ENCODE results near the gene PKDCC. TPM values are rescaled to one million over a fixed set of nuclear protein-coding genes. Genes with fewer than 3 reads are reported as not detected.

PKDCC gene
- total and polyA plus RNA-seq, 2 experiments from 2014 or later = 1.2 to 9.9 TPM

DNA sequence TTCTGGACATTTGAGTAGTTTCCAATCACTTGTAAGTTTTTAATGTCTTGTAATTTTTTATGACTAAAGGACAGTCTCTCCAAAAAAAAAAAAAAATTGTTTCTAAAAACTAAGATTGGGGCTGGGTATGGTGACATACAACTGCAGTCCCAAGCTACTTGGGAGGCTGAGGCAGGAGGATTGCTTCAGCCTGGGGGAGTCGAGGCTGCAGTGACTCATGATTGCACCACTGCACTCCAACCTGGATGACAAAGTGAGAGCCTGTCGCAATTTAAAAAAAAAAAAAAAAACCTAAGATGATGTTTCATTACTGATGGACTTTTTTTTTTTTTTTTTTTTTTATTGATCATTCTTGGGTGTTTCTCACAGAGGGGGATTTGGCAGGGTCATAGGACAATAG is 34.4 kb upstream of the PKDCC start:
- peaks cover 14% of the 10 kb centered on the region for H3K4me1 ChIP-seq (ENCODE audit: insufficient read depth)

DNA sequence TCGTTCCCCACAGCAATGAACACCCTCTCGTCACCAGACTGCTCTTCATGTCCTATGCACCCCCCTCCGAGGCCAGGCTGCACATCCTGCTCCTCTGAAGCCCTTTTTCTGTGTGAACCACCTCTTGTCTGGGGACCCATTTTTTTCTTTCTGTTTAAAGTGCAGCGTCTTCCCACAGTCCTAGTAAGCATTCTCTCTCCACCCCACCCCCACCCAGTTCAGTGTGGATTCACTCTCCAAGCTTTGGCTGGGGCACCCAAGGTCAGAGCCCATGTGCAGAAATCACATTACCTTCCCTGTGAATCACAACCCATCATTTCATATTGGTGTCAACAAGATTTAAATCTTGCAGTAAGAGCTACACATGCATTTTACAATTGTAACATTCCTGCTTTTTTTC is 26.4 kb upstream of the PKDCC start:
- Histone ChIP-seq H3K27me3 (replicated peaks; ENCODE audit: insufficient read depth) (no peaks in the 10 kb centered on the region; the same call in 1 of the 2 replicates), H2AFZ (no peak overlapping the region), H3K4me1 (ENCODE audit: insufficient read depth) (peaks cover 7% of the 10 kb centered on the region; the same call in 1 of the 2 replicates), H3K4me3 (no peak overlapping the region), H3K27ac (no peak overlapping the region), H3K9me2 (ENCODE audit: insufficient read depth) (no peaks in the 10 kb centered on the region), H3K4me2 (ENCODE audit: unreplicated experiment) (no peak overlapping the region), H3K9me3 (ENCODE audit: low read depth) (no peaks in the 10 kb centered on the region), H3K79me2 (ENCODE audit: insufficient read depth) (no peaks in the 10 kb centered on the region), H4K20me1 (ENCODE audit: insufficient read depth) (no peaks in the 10 kb centered on the region), H3K36me3 (ENCODE audit: low read depth) (no peaks in the 10 kb centered on the region), H3K9ac (no peak overlapping the region), H3F3A (ENCODE audit: insufficient read depth) (no peaks in the 10 kb centered on the region)
- TF ChIP-seq EZH2phosphoT487 (IDR thresholded peaks at IDR 0.05; ENCODE audit: insufficient read depth, low read depth) = no peak
- no peak for TF ChIP-seq EZH2 (IDR thresholded peaks at IDR 0.05; ENCODE audit: insufficient read depth, poor library complexity, severe bottlenecking)
- in situ Hi-C loops (cut with MboI) = no loop called here
- WGBS, 2 experiments (ENCODE audit: low coverage in 1 of 2, low lambda C conversion rate in 2 of 2, missing lambda C conversion rate in 2 of 2) = 66 to 68% methylated on average over 4 of the region's 4 CpGs
- peak; percentile 42 for DNase-seq

More for the DNA sequence above, 34.4 kb upstream of the PKDCC start:
- Histone ChIP-seq H3K27ac (no peak overlapping the region), H3K36me3 (ENCODE audit: low read depth) (no peaks in the 10 kb centered on the region), H3K4me3 (no peak overlapping the region), H3K79me2 (ENCODE audit: insufficient read depth) (no peaks in the 10 kb centered on the region), H3K27me3 (replicated peaks; ENCODE audit: insufficient read depth) (no peaks in the 10 kb centered on the region), H2AFZ (no peak overlapping the region), H3K4me2 (ENCODE audit: unreplicated experiment) (no peak overlapping the region), H4K20me1 (ENCODE audit: insufficient read depth) (no peaks in the 10 kb centered on the region), H3K9me2 (ENCODE audit: insufficient read depth) (no peaks in the 10 kb centered on the region), H3F3A (ENCODE audit: insufficient read depth) (peaks cover 5% of the 10 kb centered on the region; the same call in 1 of the 2 replicates), H3K9ac (no peak overlapping the region), H3K9me3 (ENCODE audit: low read depth) (no peaks in the 10 kb centered on the region)
- WGBS, 2 experiments (ENCODE audit: low coverage in 1 of 2, low lambda C conversion rate in 2 of 2, missing lambda C conversion rate in 2 of 2) = 14 to 21% methylated on average over 2 of the region's 2 CpGs
- in situ Hi-C loops (cut with MboI) = no loop called here
- peak; percentile 27 for DNase-seq
- TF ChIP-seq EZH2phosphoT487 (IDR thresholded peaks at IDR 0.05; ENCODE audit: insufficient read depth, low read depth) (no peak), EZH2 (IDR thresholded peaks at IDR 0.05; ENCODE audit: insufficient read depth, poor library complexity, severe bottlenecking) (no peak)

DNA sequence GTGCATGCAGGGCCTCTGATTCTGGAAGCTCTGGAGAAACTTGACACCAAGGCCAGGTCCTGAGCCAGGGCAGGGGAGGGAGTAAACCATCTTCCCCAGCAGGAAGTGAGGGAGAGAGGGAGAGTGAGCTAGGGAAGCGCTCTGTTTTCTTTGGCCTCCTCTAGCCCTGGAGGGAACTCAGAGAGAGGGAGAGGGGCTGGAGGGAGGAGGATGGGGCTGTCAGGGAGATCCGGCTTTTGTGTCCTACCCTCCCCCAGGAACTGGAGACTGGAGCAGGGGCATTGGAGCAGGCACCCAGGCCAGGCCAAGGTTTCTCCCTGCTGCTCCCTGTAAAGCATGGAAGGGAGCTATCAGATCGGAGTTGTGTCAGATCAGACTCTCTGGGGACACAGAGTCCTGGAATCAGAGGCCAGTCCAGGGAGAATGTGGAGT is 22.7 kb upstream of the PKDCC start:
- Histone ChIP-seq H3K36me3 (ENCODE audit: low read depth) (no peaks in the 10 kb centered on the region), H3K27ac (no peak overlapping the region), H3K4me1 (ENCODE audit: insufficient read depth) (peaks cover 7% of the 10 kb centered on the region; the same call in 1 of the 2 replicates), H3K27me3 (replicated peaks; ENCODE audit: insufficient read depth) (no peaks in the 10 kb centered on the region; the same call in 1 of the 2 replicates), H3F3A (ENCODE audit: insufficient read depth) (no peaks in the 10 kb centered on the region), H3K4me3 (no peak overlapping the region), H3K79me2 (ENCODE audit: insufficient read depth) (no peaks in the 10 kb centered on the region), H3K4me2 (ENCODE audit: unreplicated experiment) (peak overlapping the region; percentile 14), H3K9ac (0 out of 2 replicates have a peak overlapping the region, but pooled peaks have one; percentile 41), H2AFZ (peak overlapping the region; percentile 82), H4K20me1 (ENCODE audit: insufficient read depth) (no peaks in the 10 kb centered on the region), H3K9me2 (ENCODE audit: insufficient read depth) (no peaks in the 10 kb centered on the region), H3K9me3 (ENCODE audit: low read depth) (no peaks in the 10 kb centered on the region)
- TF ChIP-seq EZH2phosphoT487 (IDR thresholded peaks at IDR 0.05; ENCODE audit: insufficient read depth, low read depth) (no peak), EZH2 (IDR thresholded peaks at IDR 0.05; ENCODE audit: insufficient read depth, poor library complexity, severe bottlenecking) (no peak)
- DNase-seq = peak; percentile 56
- 25 to 26% methylated on average over 3 of the region's 3 CpGs for WGBS, 2 experiments (ENCODE audit: low coverage in 1 of 2, low lambda C conversion rate in 2 of 2, missing lambda C conversion rate in 2 of 2)
- in situ Hi-C loops (cut with MboI) = no loop called here

DNA sequence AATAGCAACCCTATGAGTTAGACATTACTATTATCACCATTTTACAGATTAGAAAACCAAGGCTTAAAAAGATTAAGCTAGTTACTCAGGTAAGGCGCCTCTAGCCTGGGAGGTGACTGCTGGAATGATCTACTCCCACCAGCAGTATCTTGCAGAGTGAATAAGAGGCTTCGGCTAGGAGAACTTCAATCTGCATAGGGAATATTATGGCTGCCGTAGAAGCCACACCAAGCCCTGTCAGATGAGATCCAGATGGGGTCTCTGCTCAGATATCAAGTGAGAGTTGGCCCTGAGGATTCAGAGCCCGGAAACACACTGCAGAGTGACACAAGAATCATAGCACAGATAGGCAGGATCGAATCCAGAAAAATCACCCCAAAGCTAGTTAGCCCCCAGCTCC is 21.5 kb upstream of the PKDCC start:
- H3K79me2 ChIP-seq (ENCODE audit: insufficient read depth) = no peaks in the 10 kb centered on the region
- no peaks in the 10 kb centered on the region for H4K20me1 ChIP-seq (ENCODE audit: insufficient read depth)
- TF ChIP-seq EZH2 (IDR thresholded peaks at IDR 0.05; ENCODE audit: insufficient read depth, poor library complexity, severe bottlenecking) (no peak), EZH2phosphoT487 (IDR thresholded peaks at IDR 0.05; ENCODE audit: insufficient read depth, low read depth) (no peak)
- no peak for DNase-seq
- WGBS, 2 experiments (ENCODE audit: low coverage in 1 of 2, low lambda C conversion rate in 2 of 2, missing lambda C conversion rate in 2 of 2) = 80 to 86% methylated on average over 5 of the region's 5 CpGs
- H2AFZ ChIP-seq = no peak overlapping the region
- no peaks in the 10 kb centered on the region for H3K9me3 ChIP-seq (ENCODE audit: low read depth)
- in situ Hi-C loops (cut with MboI) = no loop called here
- H3K27me3 ChIP-seq (replicated peaks; ENCODE audit: insufficient read depth) = no peaks in the 10 kb centered on the region; the same call in 1 of the 2 replicates
- H3K4me1 ChIP-seq (ENCODE audit: insufficient read depth) = peaks cover 7% of the 10 kb centered on the region; the same call in 1 of the 2 replicates
- H3K36me3 ChIP-seq (ENCODE audit: low read depth) = no peaks in the 10 kb centered on the region
- H3K4me3 ChIP-seq = no peak overlapping the region
- no peaks in the 10 kb centered on the region for H3F3A ChIP-seq (ENCODE audit: insufficient read depth)
- no peak overlapping the region for H3K4me2 ChIP-seq (ENCODE audit: unreplicated experiment)
- H3K27ac ChIP-seq = no peak overlapping the region
- no peak overlapping the region for H3K9ac ChIP-seq
- H3K9me2 ChIP-seq (ENCODE audit: insufficient read depth) = no peaks in the 10 kb centered on the region
